Measurements from ENCODE around the gene METTL17. TPM values are rescaled to one million over a fixed set of nuclear protein-coding genes. Genes with fewer than 3 reads are reported as not detected.
"Not testable (repeated sequence)": the region's sequence is repeated elsewhere in the genome, so short reads cannot be mapped to it uniquely, and the experiment has no call there.

The METTL17 gene
- total RNA-seq, 4 donors from 2014 or later, result 53.6 to 74.6 (median 68.5) TPM

- no peaks in the 10 kb centered on the region for H3K36me3 ChIP-seq
- no peaks in the 10 kb centered on the region for H3K9me3 ChIP-seq
- TF ChIP-seq POLR2A (IDR thresholded peaks at IDR 0.05), result no peak
- H3K4me3 ChIP-seq, result no peak overlapping the region
- peak overlapping the region in 3 of 4 donors; percentile 16 to 84 (median 37) for H3K27ac ChIP-seq
- DNase-seq, result no peak
- 69 to 82% methylated on average over 7 of the region's 7 CpGs for WGBS, 2 donors
- intact Hi-C loops (cut with DNase I), result no loop called here
- peaks cover 24 to 56% (median 24%) of the 10 kb centered on the region in 3 donors for H3K4me1 ChIP-seq
- H3K27me3 ChIP-seq, result no peaks in the 10 kb centered on the region
Observed at GRCh38 chr14:21036751-21037150, 47.0 kb downstream of the METTL17 start.

GRCh38 chr14:21037156-21037555 is 47.4 kb downstream of the METTL17 start:
- no peak overlapping the region for H3K4me3 ChIP-seq
- H3K27me3 ChIP-seq, result no peaks in the 10 kb centered on the region
- H3K27ac ChIP-seq, result peak overlapping the region in 3 of 4 donors; percentile 16 to 84 (median 37)
- H3K9me3 ChIP-seq, result no peaks in the 10 kb centered on the region
- peaks cover 24 to 60% (median 24%) of the 10 kb centered on the region in 3 donors for H3K4me1 ChIP-seq
- WGBS, 2 donors, result 68 to 81% methylated on average over 3 of the region's 3 CpGs
- intact Hi-C loops (cut with DNase I), result no loop called here
- no peak for DNase-seq
- TF ChIP-seq POLR2A (IDR thresholded peaks at IDR 0.05) (no peak), CTCF (IDR thresholded peaks at IDR 0.05) (no peak)
- H3K36me3 ChIP-seq, result no peaks in the 10 kb centered on the region

GRCh38 chr14:21038441-21039422 is 49.0 kb downstream of the METTL17 start:
- 18 to 20% methylated on average over 9 to 10 of the region's 10 CpGs for WGBS, 2 donors
- Histone ChIP-seq H3K4me3 (peak overlapping the region in 2 of 4 donors; percentile 7 to 29), H3K27ac (peak overlapping the region; percentile 53 to 84 (median 82)), H3K27me3 (no peaks in the 10 kb centered on the region), H3K9me3 (no peaks in the 10 kb centered on the region), H3K36me3 (no peaks in the 10 kb centered on the region), H3K4me1 (peaks cover 27 to 68% (median 34%) of the 10 kb centered on the region in 3 donors)
- intact Hi-C loops (cut with DNase I), result no loop called here
- no peak for DNase-seq
- peak in 1 of 4 donors; percentile 28 for TF ChIP-seq POLR2A (IDR thresholded peaks at IDR 0.05)
- TF ChIP-seq CTCF (IDR thresholded peaks at IDR 0.05), result no peak

GRCh38 chr14:21039585-21040369 is 50.0 kb downstream of the METTL17 start:
- 34 to 39% methylated on average over 8 of the region's 8 CpGs for WGBS, 2 donors
- H3K27ac ChIP-seq, result peak overlapping the region; percentile 53 to 84 (median 82)
- no peaks in the 10 kb centered on the region for H3K9me3 ChIP-seq
- no peak for DNase-seq
- H3K36me3 ChIP-seq, result no peaks in the 10 kb centered on the region
- peak overlapping the region in 1 of 4 donors; percentile 29 for H3K4me3 ChIP-seq
- TF ChIP-seq POLR2A (IDR thresholded peaks at IDR 0.05) (no peak), CTCF (IDR thresholded peaks at IDR 0.05) (peak; percentile 34 to 73 (median 64))
- intact Hi-C loops (cut with DNase I), result no loop called here
- H3K27me3 ChIP-seq, result no peaks in the 10 kb centered on the region
- peaks cover 27 to 77% (median 36%) of the 10 kb centered on the region in 3 donors for H3K4me1 ChIP-seq

GRCh38 chr14:21040370-21040925 is 50.7 kb downstream of the METTL17 start:
- no peaks in the 10 kb centered on the region for H3K9me3 ChIP-seq

GRCh38 chr14:21040941-21041340 is 51.2 kb downstream of the METTL17 start:
- H3K27me3 ChIP-seq; H3K4me3 ChIP-seq; H3K36me3 ChIP-seq; H3K27ac ChIP-seq; intact Hi-C loops (cut with DNase I); DNase-seq; H3K9me3 ChIP-seq: not testable (repeated sequence)
- 71 to 78% methylated on average over 3 of the region's 3 CpGs for WGBS, 2 donors
- peaks cover 27 to 77% (median 36%) of the 10 kb centered on the region in 3 donors for H3K4me1 ChIP-seq

More at GRCh38 chr14:21040370-21040925, 50.7 kb downstream of the METTL17 start:
- intact Hi-C loops (cut with DNase I), result no loop called here
- Histone ChIP-seq H3K36me3 (no peaks in the 10 kb centered on the region), H3K4me1 (peaks cover 27 to 77% (median 36%) of the 10 kb centered on the region in 3 donors), H3K27ac (peak overlapping the region in 3 of 4 donors; percentile 81 to 84 (median 82)), H3K27me3 (no peaks in the 10 kb centered on the region), H3K4me3 (no peak overlapping the region)
- 63 to 70% methylated on average over 8 of the region's 8 CpGs for WGBS, 2 donors
- TF ChIP-seq POLR2A (IDR thresholded peaks at IDR 0.05) (no peak), CTCF (IDR thresholded peaks at IDR 0.05) (no peak)
- no peak for DNase-seq
